C1 segment of cervical spinal cord (tissue), 14 donors: ENCODE data around the gene RBP5.

ENCODE experiments used
- DNase-seq, 14 donors: peaks; one replicate each; lab custom pipeline; 2025; lab: John Stamatoyannopoulos, UW

The RBP5 gene

DNA sequence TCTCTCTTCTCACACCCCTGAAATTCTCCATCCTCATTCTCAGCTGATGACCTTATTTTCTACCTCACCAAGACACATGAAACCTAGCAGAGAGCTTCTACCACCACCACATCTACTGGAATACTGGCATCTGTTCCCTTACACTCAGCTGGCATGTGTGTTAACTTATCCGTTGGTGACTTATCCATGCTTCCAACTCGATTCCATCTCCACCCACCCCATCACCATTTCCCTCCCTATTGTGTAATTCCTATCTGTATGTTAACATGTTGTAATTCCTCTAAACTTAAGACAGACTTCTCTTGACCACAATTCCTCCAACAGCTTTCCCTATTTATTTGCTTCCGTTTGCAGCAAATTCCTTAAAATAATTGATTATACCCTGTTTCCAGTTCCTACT, 52.8 kb downstream of the RBP5 start:
- no peak for DNase-seq

DNA sequence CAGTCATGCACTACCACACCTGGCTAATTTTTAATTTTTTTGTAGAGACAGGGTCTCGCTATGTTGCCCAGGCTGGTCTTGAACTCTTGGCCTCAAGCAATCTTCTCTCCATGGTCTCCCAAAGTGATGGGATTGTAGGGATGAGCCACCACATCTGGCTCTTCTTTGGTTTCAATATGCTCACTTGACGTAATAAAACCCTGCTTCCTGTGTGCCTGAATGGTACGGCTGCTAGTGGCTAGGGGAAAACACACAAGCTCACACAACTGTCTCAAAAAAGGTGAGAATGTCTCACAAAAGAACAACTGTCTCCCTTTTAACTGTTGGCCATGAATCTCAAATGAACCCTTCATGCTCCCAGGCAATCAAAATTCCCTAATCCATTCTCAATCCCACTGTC, 53.2 kb downstream of the RBP5 start:
- no peak for DNase-seq

DNA sequence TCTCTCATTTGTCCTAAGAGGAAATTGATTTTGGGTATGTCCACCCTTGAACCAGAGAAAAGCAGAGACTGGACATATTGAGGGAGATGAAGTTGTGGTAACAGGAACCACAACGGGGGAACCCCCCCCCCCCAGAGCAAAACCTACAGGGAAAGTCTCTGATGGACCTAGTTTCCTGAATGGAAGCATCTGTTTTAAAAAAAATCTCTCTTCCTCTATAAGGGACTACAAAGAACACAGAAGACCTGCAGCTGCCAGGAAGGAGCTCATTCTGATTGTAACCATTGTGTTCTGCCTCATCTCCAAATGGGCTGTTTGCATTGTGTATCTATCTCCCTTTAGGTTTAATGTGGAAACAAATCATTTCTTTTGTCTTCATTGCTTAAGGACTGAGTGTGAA, 54.7 kb downstream of the RBP5 start:
- no peak for DNase-seq
